NOMO-1 treated with dmso at 0.1 percent for 144 hours (cell line): ENCODE measurements around the gene NLRP1.
A peak's percentile ranks its signal among the peaks of the same experiment; 100 is the strongest.
"Not testable (repeated sequence)": the region's sequence is repeated elsewhere in the genome, so short reads cannot be mapped to it uniquely, and the experiment has no call there.

Experiments used
- DNase-seq: peaks from one replicate; lab custom pipeline; 2025; ENCODE audit not compliant: unreplicated experiment; lab: John Stamatoyannopoulos, UW

The NLRP1 gene

GRCh38 chr17:5588584-5588983, 4.3 kb upstream of the NLRP1 start:
- no peak for DNase-seq

- peak; percentile 22 for DNase-seq
Observed at GRCh38 chr17:5587438-5588032, 3.2 kb upstream of the NLRP1 start.

GRCh38 chr17:5585836-5586521, 1.7 kb upstream of the NLRP1 start:
- no peak for DNase-seq

GRCh38 chr17:5585287-5585794, 1.0 kb upstream of the NLRP1 start:
- DNase-seq = no peak

GRCh38 chr17:5583426-5584382, 605 bp downstream of the NLRP1 start:
- no peak for DNase-seq

- no peak for DNase-seq
Observed at GRCh38 chr17:5582209-5583185, 1.8 kb downstream of the NLRP1 start.

- no peak for DNase-seq
Observed at GRCh38 chr17:5581655-5582054, 2.7 kb downstream of the NLRP1 start.

- no peak for DNase-seq
Observed at GRCh38 chr17:5580969-5581368, 3.3 kb downstream of the NLRP1 start.

GRCh38 chr17:5580367-5580766, 3.9 kb downstream of the NLRP1 start:
- no peak for DNase-seq

GRCh38 chr17:5578768-5579167, 5.5 kb downstream of the NLRP1 start:
- not testable (repeated sequence) for DNase-seq

- DNase-seq = not testable (repeated sequence)
Observed at GRCh38 chr17:5573017-5573416, 11.3 kb downstream of the NLRP1 start.

GRCh38 chr17:5571281-5571680, 13.0 kb downstream of the NLRP1 start:
- DNase-seq = no peak

- no peak for DNase-seq
Observed at GRCh38 chr17:5565808-5566207, 18.5 kb downstream of the NLRP1 start.

GRCh38 chr17:5563456-5563855, 20.9 kb downstream of the NLRP1 start:
- no peak for DNase-seq

GRCh38 chr17:5562661-5563360, 21.5 kb downstream of the NLRP1 start:
- DNase-seq = no peak

GRCh38 chr17:5561736-5562571, 22.4 kb downstream of the NLRP1 start:
- DNase-seq = no peak

- no peak for DNase-seq
Observed at GRCh38 chr17:5560361-5560988, 23.8 kb downstream of the NLRP1 start.
